GM12872 (cell line): ENCODE data around the gene NUP85.

ENCODE experiments used
- CTCF ChIP-seq: IDR thresholded peaks from 3 replicates; pipeline ENCODE4 v1.5.1; 2011; ENCODE audit warnings: low read depth, mild to moderate bottlenecking, low read length, moderate library complexity; ENCODE audit not compliant: insufficient read depth

Gene NUP85

GRCh38 chr17:75270218-75270965, 64.9 kb downstream of the NUP85 start:
- TF ChIP-seq CTCF, result peak; percentile 57

- no peak for TF ChIP-seq CTCF
These were observed 65.4 kb downstream of the NUP85 start, which contains the start of gene MIF4GD for GRCh38 chr17:75270966-75271232. TSS of gene MIF4GD (minus strand) at chr17:75271231. CDS start at chr17:75270195, 1,036 bp downstream.

- TF ChIP-seq CTCF, result peak; percentile 70; the same call in 2 of the 3 replicates
These were observed 65.9 kb downstream of the NUP85 start for GRCh38 chr17:75271233-75271954.

- 0 out of 3 replicates have a peak, but pooled peaks have one; percentile 3 for TF ChIP-seq CTCF
These were observed 66.7 kb downstream of the NUP85 start for GRCh38 chr17:75271955-75272847.

- TF ChIP-seq CTCF, result no peak
These were observed 67.3 kb downstream of the NUP85 start for GRCh38 chr17:75272848-75273184.

GRCh38 chr17:75273977-75274708, 68.7 kb downstream of the NUP85 start:
- TF ChIP-seq CTCF, result no peak

GRCh38 chr17:75277664-75278071, 72.2 kb downstream of the NUP85 start:
- no peak for TF ChIP-seq CTCF
